B cell (primary cell): ENCODE measurements around the gene IL1R2. TPM values are rescaled to one million over a fixed set of nuclear protein-coding genes. Genes with fewer than 3 reads are reported as not detected.

Experiments
- ATAC-seq: fragments of 200-7000 bp; cut with Tn5 transposase; one replicate; pipeline ENCODE4 v1.10.0; 2021; ENCODE audit warnings: low read depth, mild to moderate bottlenecking, moderate number of reproducible peaks, moderate library complexity
- CTCF ChIA-PET: fragments of 350-600 bp; sonication (Branson Sonifier 250); formaldehyde crosslinking; loops from one replicate; lab custom pipeline; 2021; ENCODE audit warnings: antibody characterized with exemption, inconsistent platforms; lab: Charles Lee
- POLR2A ChIA-PET: fragments of 350-600 bp; sonication (Branson Sonifier 250); formaldehyde crosslinking; loops from one replicate; lab custom pipeline; 2021; ENCODE audit warnings: antibody characterized with exemption; lab: Charles Lee
- DNase-seq: peaks from one replicate; pipeline ENCODE4 v3.0.0; 2013
- H2AFZ ChIP-seq: 2 replicates; pipeline ENCODE4 v1.6.1; 2012; ENCODE audit warnings: mild to moderate bottlenecking, low read depth, low read length; ENCODE audit not compliant: insufficient read depth, poor library complexity, severe bottlenecking
- H3K27ac ChIP-seq, 2 donors: 1 replicate in 1 of 2; 2 replicates in 1 of 2; pipeline ENCODE4 v1.5.1; 2012 to 2013; ENCODE audit warnings: low read length in 2 of 2, mild to moderate bottlenecking in 2 of 2, moderate library complexity in 1 of 2
- H3K27me3 ChIP-seq, 4 experiments: fragments of 200-600 bp in 1 of 4; sonication (generic) in 1 of 4; replicated peaks in 1 of 4; 1 replicate in 2 of 4; 2 replicates in 2 of 4; pipeline versions ENCODE4 v1.6.1 to v1.7.0; 2013 to 2016; ENCODE audit warnings: low read length in 3 of 4, mild to moderate bottlenecking in 2 of 4, mixed read lengths in 1 of 4, moderate library complexity in 1 of 4; ENCODE audit not compliant: insufficient read depth in 4 of 4, control insufficient read depth in 3 of 4; ENCODE audit errors: control extremely low read depth in 1 of 4
- H3K36me3 ChIP-seq, 2 experiments: replicated peaks in 1 of 2; 1 replicate in 1 of 2; 2 replicates in 1 of 2; pipeline versions ENCODE4 v1.6.1 to v1.7.1; 2013; ENCODE audit warnings: low read length in 1 of 2; ENCODE audit not compliant: insufficient read depth in 2 of 2, control insufficient read depth in 1 of 2; ENCODE audit errors: control extremely low read depth in 1 of 2, extremely low read depth in 1 of 2
- H3K4me1 ChIP-seq, 2 donors: fragments of 200-600 bp in 1 of 2; sonication (generic) in 1 of 2; 1 replicate in 1 of 2; 2 replicates in 1 of 2; pipeline versions ENCODE4 v1.5.1 to v1.6.1; 2013 to 2017; ENCODE audit warnings: low read length in 2 of 2; ENCODE audit not compliant: control insufficient read depth in 2 of 2, insufficient read depth in 2 of 2
- H3K4me2 ChIP-seq: replicated peaks from 2 replicates; pipeline ENCODE3; 2012; ENCODE audit warnings: mild to moderate bottlenecking, low read depth, low read length; ENCODE audit not compliant: poor library complexity, severe bottlenecking
- H3K4me3 ChIP-seq, 5 experiments: fragments of 200-600 bp in 1 of 5; sonication (generic) in 1 of 5; 1 replicate in 3 of 5; 2 replicates in 2 of 5; pipeline versions ENCODE4 v1.5.1 to v1.7.0; 2011 to 2016; ENCODE audit warnings: low read length in 4 of 5, mild to moderate bottlenecking in 4 of 5, low read depth in 2 of 5, control low read depth in 1 of 5, moderate library complexity in 1 of 5; ENCODE audit not compliant: insufficient read depth in 1 of 5; ENCODE audit errors: control extremely low read depth in 1 of 5, extremely low read depth in 1 of 5
- H3K79me2 ChIP-seq: fragments of 200-600 bp; sonication (generic); one replicate; pipeline ENCODE4 v1.6.0; 2016; ENCODE audit warnings: low read length; ENCODE audit not compliant: control insufficient read depth, insufficient read depth
- H3K9ac ChIP-seq: fragments of 200-600 bp; sonication (generic); 2 replicates; pipeline ENCODE4 v1.6.1; 2017; ENCODE audit warnings: mild to moderate bottlenecking, low read length, moderate library complexity
- H3K9me3 ChIP-seq, 3 donors: one replicate each; pipeline versions ENCODE4 v1.6.1 to v1.7.1; 2013; ENCODE audit warnings: low read length in 2 of 3; ENCODE audit not compliant: control insufficient read depth in 2 of 3, insufficient read depth in 1 of 3; ENCODE audit errors: control extremely low read depth in 1 of 3
- H4K20me1 ChIP-seq: 2 replicates; pipeline ENCODE4 v1.6.0; 2012; ENCODE audit warnings: mild to moderate bottlenecking, low read length; ENCODE audit not compliant: insufficient read depth, control insufficient read depth, poor library complexity, severe bottlenecking
- H3K27ac Mint-ChIP-seq: one replicate; pipeline ENCODE4 v1.8.0; 2021; ENCODE audit warnings: mixed read lengths
- H3K27me3 Mint-ChIP-seq: one replicate; pipeline ENCODE4 v1.8.0; 2021; ENCODE audit warnings: mixed read lengths
- H3K4me1 Mint-ChIP-seq: one replicate; pipeline ENCODE4 v1.8.0; 2021; ENCODE audit warnings: mixed read lengths
- H3K4me3 Mint-ChIP-seq: one replicate; pipeline ENCODE4 v1.8.0; 2021; ENCODE audit warnings: mixed read lengths
- H3K9me3 Mint-ChIP-seq: one replicate; pipeline ENCODE4 v1.8.0; 2022; ENCODE audit warnings: mixed read lengths; ENCODE audit not compliant: insufficient read depth
- CTCF ChIP-seq: fragments of 200-600 bp; IDR thresholded peaks from one replicate; pipeline ENCODE4 v1.8.0; 2022; ENCODE audit warnings: antibody characterized with exemption, mild to moderate bottlenecking
- EZH2 ChIP-seq: IDR thresholded peaks from 2 replicates; pipeline ENCODE4 v1.6.1; 2012; ENCODE audit warnings: borderline replicate concordance, low read depth, mild to moderate bottlenecking, moderate library complexity, low read length; ENCODE audit not compliant: insufficient read depth, poor library complexity, severe bottlenecking
- WGBS: methylation state at CpG from one replicate; pipeline ENCODE4 v1.1.5; 2013; ENCODE audit warnings: missing lambda C conversion rate; ENCODE audit not compliant: insufficient coverage; 5-methylcytosine and 5-hydroxymethylcytosine counted together
- intact Hi-C: fragments of 100-400 bp; cut with micrococcal nuclease; formaldehyde crosslinking; loops from one replicate; pipeline ENCODE4 v1.10.0; 2022
- polyA plus RNA-seq: library from polyadenylated mRNA; depleted of rRNA; stranded (reverse); fragments of >200 nt; gene quantifications from 2 replicates; pipeline ENCODE4 v1.2.3, GENCODE V29; 2012
- total RNA-seq, 2 donors: library from RNA; stranded (reverse); fragments of 120-200 nt in 1 of 2; gene quantifications; 1 replicate in 1 of 2; 2 replicates in 1 of 2; pipeline versions ENCODE4 v1.2.3 to v1.2.4, GENCODE V29; 2013 to 2022

Gene IL1R2
- total and polyA plus RNA-seq, 2 donors (not counting 1 experiment from before 2014, with no cell fraction given): not detected

- Histone ChIP-seq H3K9ac (no peak overlapping the region), H4K20me1 (no peaks in the 10 kb centered on the region), H3K27me3 (no peaks in the 10 kb centered on the region), H2AFZ (no peak overlapping the region), H3K4me1 (peaks cover 0 to 5% of the 10 kb centered on the region in 2 donors), H3K9me3 (peaks cover 0 to 2% (median 0%) of the 10 kb centered on the region in 3 donors), H3K4me3 (no peak overlapping the region), H3K79me2 (no peaks in the 10 kb centered on the region), H3K36me3 (no peaks in the 10 kb centered on the region), H3K4me2 (no peak overlapping the region), H3K27ac (no peak overlapping the region)
- H3K27ac Mint-ChIP-seq: no peak overlapping the region
- ChIA-PET CTCF (interaction anchor here (0.9 to 4.4 kb wide), 3 partner anchors 8 to 229 kb away, joined by 3 to 30 read pairs (median 4); no protein-coding TSS in a partner anchor), POLR2A (no interaction called here)
- intact Hi-C loops: no loop called here
- 67% methylated on average over 1 of the region's 1 CpG for WGBS
- ATAC-seq: no peak
- H3K4me3 Mint-ChIP-seq: no peak overlapping the region
- H3K27me3 Mint-ChIP-seq: no peaks in the 10 kb centered on the region
- DNase-seq: no peak
- H3K4me1 Mint-ChIP-seq: peaks cover 9% of the 10 kb centered on the region
- H3K9me3 Mint-ChIP-seq: peaks cover 3% of the 10 kb centered on the region
- no peak for TF ChIP-seq CTCF
- no peak for TF ChIP-seq EZH2
Measured at GRCh38 chr2:102014041-102014345, 22.2 kb downstream of the IL1R2 start.

GRCh38 chr2:102015399-102015798, 23.6 kb downstream of the IL1R2 start:
- Histone ChIP-seq H3K4me2 (no peak overlapping the region), H3K4me1 (peaks cover 0 to 5% of the 10 kb centered on the region in 2 donors), H3K27me3 (peaks cover 0 to 8% (median 0%) of the 10 kb centered on the region in 4 experiments), H3K9ac (no peak overlapping the region), H3K79me2 (no peaks in the 10 kb centered on the region), H4K20me1 (no peaks in the 10 kb centered on the region), H3K27ac (no peak overlapping the region), H3K9me3 (peaks cover 0 to 2% (median 0%) of the 10 kb centered on the region in 3 donors), H3K36me3 (no peaks in the 10 kb centered on the region), H2AFZ (no peak overlapping the region), H3K4me3 (no peak overlapping the region)
- Mint-ChIP-seq H3K9me3 (peaks cover 3% of the 10 kb centered on the region), H3K27me3 (peaks cover 3% of the 10 kb centered on the region), H3K27ac (no peak overlapping the region), H3K4me1 (peaks cover 9% of the 10 kb centered on the region), H3K4me3 (no peak overlapping the region)
- intact Hi-C loops: no loop called here
- ATAC-seq: no peak
- CTCF ChIA-PET: interaction anchor here (4.4 kb wide), 1 partner anchor 225 kb away, joined by 30 read pairs; no protein-coding TSS in a partner anchor
- 100% methylated on average over 1 of the region's 5 CpGs for WGBS
- no peak for TF ChIP-seq CTCF
- TF ChIP-seq EZH2: no peak
- no peak for DNase-seq
- POLR2A ChIA-PET: no interaction called here
